SU-DHL-6 (cell line): ENCODE measurements around the gene MSH3.
A peak's percentile ranks its signal among the peaks of the same experiment; 100 is the strongest.

Source experiments
- H2AFZ ChIP-seq: fragments of 200-600 bp; sonication (generic); 2 replicates; pipeline ENCODE4 v1.6.1; 2014; ENCODE audit warnings: low read depth, mild to moderate bottlenecking, moderate library complexity, mixed read lengths, antibody characterized with exemption, low read length; ENCODE audit not compliant: severe bottlenecking
- H3F3A ChIP-seq: fragments of 200-600 bp; shearing (Covaris generic); 2 replicates; pipeline ENCODE4 v1.6.0; 2016; ENCODE audit warnings: antibody characterized with exemption, mild to moderate bottlenecking; ENCODE audit not compliant: insufficient read depth
- H3K27ac ChIP-seq: fragments of 200-600 bp; sonication (generic); 2 replicates; pipeline ENCODE4 v1.5.1; 2016; ENCODE audit warnings: low read depth, mild to moderate bottlenecking, low read length, moderate library complexity, mixed read lengths
- H3K27me3 ChIP-seq: fragments of 200-600 bp; sonication (generic), shearing (Covaris generic); 2 replicates; pipeline ENCODE4 v1.6.0; 2014; ENCODE audit warnings: mild to moderate bottlenecking, low read length
- H3K36me3 ChIP-seq: fragments of 200-600 bp; sonication (generic); 2 replicates; pipeline ENCODE4 v1.6.1; 2014; ENCODE audit warnings: mild to moderate bottlenecking, low read length, mixed read lengths
- H3K4me2 ChIP-seq: fragments of 300-600, 200-600 bp; shearing (Covaris generic), sonication (generic); 2 replicates; pipeline ENCODE4 v1.6.0; 2014; ENCODE audit warnings: low read length, low read depth, mild to moderate bottlenecking; ENCODE audit not compliant: poor library complexity, severe bottlenecking
- H3K4me3 ChIP-seq: fragments of 200-600 bp; sonication (generic); 2 replicates; pipeline ENCODE4 v1.5.1; 2014; ENCODE audit warnings: antibody characterized with exemption, low read length, mild to moderate bottlenecking, mixed read lengths; ENCODE audit not compliant: insufficient read depth, poor library complexity, severe bottlenecking
- H3K79me2 ChIP-seq: fragments of 200-600 bp; sonication (generic); 2 replicates; pipeline ENCODE4 v1.6.1; 2014; ENCODE audit warnings: mild to moderate bottlenecking, low read length, moderate library complexity; ENCODE audit not compliant: insufficient read depth
- H3K9ac ChIP-seq: fragments of 200-600 bp; sonication (generic); 2 replicates; pipeline ENCODE4 v1.7.0; 2014; ENCODE audit warnings: mild to moderate bottlenecking, low read length
- H3K9me2 ChIP-seq: fragments of 200-600 bp; sonication (generic); replicated peaks from 2 replicates; pipeline ENCODE4 v1.6.1; 2014; ENCODE audit warnings: low read length; ENCODE audit not compliant: insufficient read depth
- H3K9me3 ChIP-seq: fragments of 200-600 bp; sonication (generic); 2 replicates; pipeline ENCODE4 v1.6.1; 2014; ENCODE audit warnings: low read length, mixed read lengths; ENCODE audit not compliant: insufficient read depth
- H4K20me1 ChIP-seq: fragments of 200-600 bp; sonication (generic); 2 replicates; pipeline ENCODE4 v1.6.1; 2014; ENCODE audit warnings: low read depth, mild to moderate bottlenecking, antibody characterized with exemption, low read length, moderate library complexity, mixed read lengths
- EZH2phosphoT487 ChIP-seq: fragments of 200-600 bp; sonication (generic), shearing (Covaris generic); conservative IDR thresholded peaks from 2 replicates; pipeline ENCODE4 v1.6.1; 2018; ENCODE audit warnings: mild to moderate bottlenecking, antibody characterized with exemption, low read length, moderate library complexity, mixed read lengths
- TF ChIP-seq, protein P1 (sequence below): fragments of 200-600 bp; sonication (generic); IDR thresholded peaks from one replicate; pipeline ENCODE4 v1.5.1; 2017; ENCODE audit warnings: antibody characterized with exemption, mild to moderate bottlenecking, low read length, moderate library complexity; ENCODE audit not compliant: insufficient read depth, poor library complexity, severe bottlenecking

Gene MSH3

DNA sequence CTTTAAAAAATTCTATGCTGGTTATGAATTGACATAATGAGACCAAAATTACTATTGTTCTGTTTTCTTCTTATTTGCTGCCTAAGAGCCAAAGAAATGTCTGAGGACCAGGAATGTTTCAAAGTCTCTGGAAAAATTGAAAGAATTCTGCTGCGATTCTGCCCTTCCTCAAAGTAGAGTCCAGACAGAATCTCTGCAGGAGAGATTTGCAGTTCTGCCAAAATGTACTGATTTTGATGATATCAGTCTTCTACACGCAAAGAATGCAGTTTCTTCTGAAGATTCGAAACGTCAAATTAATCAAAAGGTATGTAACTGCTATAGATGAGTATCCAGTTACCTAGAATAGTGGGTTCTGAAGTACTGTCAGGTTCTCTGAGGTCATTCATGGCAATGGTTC, 10.6 kb downstream of the MSH3 start:
- Histone ChIP-seq H3K9ac (no peak overlapping the region), H3K4me3 (no peak overlapping the region), H3K79me2 (peaks cover 48% of the 10 kb centered on the region), H3F3A (peaks cover 23% of the 10 kb centered on the region), H3K9me3 (no peaks in the 10 kb centered on the region), H3K4me2 (no peak overlapping the region), H3K27ac (no peak overlapping the region), H4K20me1 (no peaks in the 10 kb centered on the region), H3K9me2 (no peaks in the 10 kb centered on the region), H3K27me3 (no peaks in the 10 kb centered on the region), H2AFZ (no peak overlapping the region), H3K36me3 (peaks cover 40% of the 10 kb centered on the region)
- TF ChIP-seq, protein P1, sequence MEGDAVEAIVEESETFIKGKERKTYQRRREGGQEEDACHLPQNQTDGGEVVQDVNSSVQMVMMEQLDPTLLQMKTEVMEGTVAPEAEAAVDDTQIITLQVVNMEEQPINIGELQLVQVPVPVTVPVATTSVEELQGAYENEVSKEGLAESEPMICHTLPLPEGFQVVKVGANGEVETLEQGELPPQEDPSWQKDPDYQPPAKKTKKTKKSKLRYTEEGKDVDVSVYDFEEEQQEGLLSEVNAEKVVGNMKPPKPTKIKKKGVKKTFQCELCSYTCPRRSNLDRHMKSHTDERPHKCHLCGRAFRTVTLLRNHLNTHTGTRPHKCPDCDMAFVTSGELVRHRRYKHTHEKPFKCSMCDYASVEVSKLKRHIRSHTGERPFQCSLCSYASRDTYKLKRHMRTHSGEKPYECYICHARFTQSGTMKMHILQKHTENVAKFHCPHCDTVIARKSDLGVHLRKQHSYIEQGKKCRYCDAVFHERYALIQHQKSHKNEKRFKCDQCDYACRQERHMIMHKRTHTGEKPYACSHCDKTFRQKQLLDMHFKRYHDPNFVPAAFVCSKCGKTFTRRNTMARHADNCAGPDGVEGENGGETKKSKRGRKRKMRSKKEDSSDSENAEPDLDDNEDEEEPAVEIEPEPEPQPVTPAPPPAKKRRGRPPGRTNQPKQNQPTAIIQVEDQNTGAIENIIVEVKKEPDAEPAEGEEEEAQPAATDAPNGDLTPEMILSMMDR: no peak
- no peak for TF ChIP-seq EZH2phosphoT487

DNA sequence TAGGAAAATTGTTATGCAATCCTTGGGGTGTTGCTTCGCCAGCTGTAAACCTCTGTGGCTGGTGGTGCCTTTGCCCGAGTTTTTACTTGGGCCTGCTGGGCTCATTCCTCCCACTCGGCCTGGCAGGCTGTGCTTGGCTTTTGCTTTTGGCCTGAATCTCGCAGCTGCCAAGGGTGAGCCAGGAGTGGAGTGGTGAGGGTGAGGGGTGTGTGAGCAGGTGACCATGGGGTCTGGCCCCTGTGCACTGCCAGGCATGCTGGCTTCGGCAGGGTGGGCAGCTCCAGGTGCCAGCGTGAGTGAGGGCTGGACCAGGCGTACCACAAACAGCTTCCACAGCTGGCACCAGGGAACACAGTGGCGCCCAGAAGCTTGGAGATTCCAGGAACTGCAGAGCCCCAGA, 12.9 kb downstream of the MSH3 start:
- H2AFZ ChIP-seq: no peak overlapping the region
- H3K27me3 ChIP-seq: no peaks in the 10 kb centered on the region
- peaks cover 37% of the 10 kb centered on the region for H3F3A ChIP-seq
- H4K20me1 ChIP-seq: no peaks in the 10 kb centered on the region
- TF ChIP-seq, protein P1: no peak
- TF ChIP-seq EZH2phosphoT487: no peak
- H3K36me3 ChIP-seq: peaks cover 27% of the 10 kb centered on the region
- H3K79me2 ChIP-seq: peaks cover 34% of the 10 kb centered on the region
- peak overlapping the region; percentile 12 for H3K4me3 ChIP-seq
- peak overlapping the region; percentile 73 for H3K4me2 ChIP-seq
- peak overlapping the region; percentile 89 for H3K27ac ChIP-seq
- H3K9ac ChIP-seq: peak overlapping the region; percentile 63
- H3K9me3 ChIP-seq: no peaks in the 10 kb centered on the region
- no peaks in the 10 kb centered on the region for H3K9me2 ChIP-seq

DNA sequence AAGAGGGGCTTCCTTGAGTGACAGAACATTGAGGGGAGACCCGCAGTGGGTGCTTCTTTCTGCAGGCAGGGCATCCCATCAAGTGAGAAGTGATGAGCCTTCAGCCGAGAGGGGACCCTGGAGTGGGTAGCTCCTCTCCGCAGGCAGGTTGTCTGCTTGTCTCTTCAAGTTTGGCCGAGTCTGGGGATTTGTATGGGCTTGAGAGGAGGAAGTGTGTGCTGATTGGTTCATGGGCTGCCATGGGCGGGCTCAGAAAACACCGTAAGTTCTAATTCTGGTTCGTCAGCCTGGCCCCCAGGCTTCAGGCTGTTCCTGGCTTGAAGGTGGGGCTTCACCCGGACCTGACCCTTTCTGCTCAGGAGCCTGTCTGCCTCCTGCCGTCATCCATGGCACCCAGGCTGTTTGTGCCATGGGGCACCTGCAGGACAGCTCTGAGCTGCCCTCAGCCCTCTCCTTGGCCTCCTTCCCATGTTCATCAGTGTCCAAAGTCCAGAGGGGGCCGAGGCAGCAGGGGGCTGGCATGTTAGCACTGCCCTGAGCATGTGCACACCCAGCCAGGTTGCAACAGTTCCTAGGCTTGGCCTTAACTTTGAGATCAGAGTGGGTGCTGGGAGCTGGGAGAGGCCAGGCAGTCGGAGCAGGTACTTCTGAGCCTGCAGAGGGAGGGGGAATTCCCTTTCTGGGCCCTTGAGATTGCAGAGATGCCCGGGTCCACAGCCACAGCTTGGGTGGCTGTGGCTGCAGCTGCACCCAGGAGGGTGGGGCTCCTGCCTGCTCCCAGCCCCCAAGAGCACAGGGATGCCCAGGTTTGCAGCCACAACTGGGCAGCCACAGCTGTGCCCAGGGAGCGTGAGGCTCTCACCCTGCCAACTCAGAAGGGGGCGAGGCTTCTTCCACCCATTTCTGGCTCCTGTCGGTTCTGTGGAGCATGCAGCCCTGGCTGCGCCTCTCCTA, 13.8 kb downstream of the MSH3 start:
- TF ChIP-seq, protein P1: no peak
- no peak for TF ChIP-seq EZH2phosphoT487
- Histone ChIP-seq H3F3A (peaks cover 37% of the 10 kb centered on the region), H4K20me1 (no peaks in the 10 kb centered on the region), H2AFZ (peak overlapping the region; percentile 34), H3K9me2 (no peaks in the 10 kb centered on the region), H3K27ac (peak overlapping the region; percentile 89), H3K4me3 (peak overlapping the region; percentile 43), H3K36me3 (peaks cover 33% of the 10 kb centered on the region), H3K4me2 (peak overlapping the region; percentile 73), H3K79me2 (peaks cover 26% of the 10 kb centered on the region), H3K9ac (peak overlapping the region; percentile 63), H3K9me3 (no peaks in the 10 kb centered on the region), H3K27me3 (no peaks in the 10 kb centered on the region)
